ENCODE data around the gene CTNNA3.
"Not testable (repeated sequence)": the region's sequence is repeated elsewhere in the genome, so short reads cannot be mapped to it uniquely, and the experiment has no call there.

CTNNA3 gene

DNA sequence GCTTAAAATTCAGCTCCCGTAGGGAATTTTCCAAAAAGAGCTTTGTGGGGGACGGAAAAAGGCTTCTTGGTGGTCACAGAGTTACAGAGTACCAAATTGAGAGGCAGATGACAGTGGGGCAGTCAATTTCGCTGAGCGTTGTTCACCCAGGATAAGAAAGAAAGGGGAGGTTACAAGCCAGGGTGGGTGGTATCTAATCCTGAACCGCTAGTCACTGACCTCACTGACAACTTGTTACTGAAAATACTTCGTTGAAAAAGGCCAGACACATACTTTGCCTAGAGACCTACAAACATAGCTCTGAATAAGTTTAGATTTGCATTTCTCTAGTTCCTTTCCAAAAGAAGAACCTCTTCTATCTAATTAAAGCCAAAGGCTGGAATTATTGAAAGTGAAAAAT is at the start of gene CTNNA3:
CTNNA3 (minus strand) TSS at position 167 of the 400 bp plus-strand sequence.
- FAIRE-seq = no peak

DNA sequence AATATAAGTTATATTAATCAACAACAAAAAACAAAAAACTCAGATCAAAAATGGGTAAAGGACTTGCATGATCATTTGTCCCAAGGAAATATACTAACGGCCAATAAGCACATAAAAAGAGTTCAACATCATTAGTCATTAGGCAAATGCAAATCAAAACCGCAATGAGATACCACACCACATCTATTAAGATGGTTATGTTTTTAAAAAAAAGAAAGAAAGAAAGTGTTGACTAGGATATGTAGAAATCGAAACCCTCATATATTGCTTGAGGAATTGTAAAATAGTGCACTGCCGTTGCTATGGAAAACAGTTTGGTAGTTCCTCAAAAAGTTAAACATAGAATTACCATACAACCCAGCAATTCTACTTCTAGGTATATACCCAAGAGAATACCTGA is 39.4 kb upstream of the CTNNA3 start:
- FAIRE-seq = no peak

DNA sequence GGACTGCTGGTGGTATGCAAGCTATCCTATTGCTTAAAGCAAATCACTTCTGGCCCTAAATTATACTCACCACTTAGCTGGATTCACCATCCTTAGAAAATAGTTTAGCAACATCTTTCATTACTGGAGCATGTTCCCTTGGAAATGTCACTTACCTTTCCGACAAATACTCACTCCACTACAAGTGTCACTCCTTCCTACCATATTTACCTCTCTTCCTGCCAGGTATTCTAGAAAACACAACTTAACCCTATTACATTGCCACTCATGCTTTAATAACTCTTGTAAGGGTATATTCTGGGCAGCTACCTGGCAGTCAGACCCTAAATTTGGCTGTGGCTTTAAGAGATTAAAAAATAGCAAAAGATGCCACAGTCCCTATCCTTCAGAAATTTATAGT is 37.5 kb upstream of the CTNNA3 start:
- no peak for FAIRE-seq

DNA sequence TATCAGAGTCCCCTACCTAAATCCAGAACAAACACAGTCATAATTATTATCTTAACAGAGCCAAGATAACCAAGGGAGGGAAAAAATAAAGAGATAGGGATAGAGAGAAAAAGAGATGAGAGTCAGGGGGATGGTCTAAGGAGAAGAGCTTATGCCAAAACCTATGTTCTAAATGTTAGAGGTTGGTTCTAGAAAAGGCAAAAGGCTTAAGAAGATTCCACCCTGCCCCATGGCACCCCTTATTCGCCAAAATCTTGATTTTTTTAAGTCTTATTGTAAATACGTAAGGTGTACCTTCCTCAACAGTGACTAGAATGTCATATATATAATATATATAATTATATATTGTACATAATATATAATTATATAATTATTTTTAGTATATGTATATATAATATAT is 29.6 kb upstream of the CTNNA3 start:
- FAIRE-seq = no peak

DNA sequence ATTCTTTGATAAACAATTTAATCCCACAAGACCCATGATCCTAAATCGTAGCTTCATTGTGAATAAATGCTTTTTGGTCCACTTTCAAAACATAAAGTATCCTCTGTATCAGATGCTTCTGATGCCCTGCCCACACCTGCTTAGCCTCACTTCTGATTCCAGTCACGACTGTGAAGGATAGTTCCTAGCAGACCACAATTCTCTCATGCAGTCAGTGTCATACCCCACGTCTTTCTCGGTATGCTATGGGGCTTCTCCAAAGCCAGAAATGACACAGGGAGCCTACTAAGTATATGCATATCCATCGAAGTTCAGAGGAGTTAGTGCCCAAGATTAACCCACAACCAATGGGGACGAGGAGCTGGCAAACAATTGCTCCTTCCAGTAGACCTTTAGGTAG is 27.6 kb upstream of the CTNNA3 start:
- FAIRE-seq = no peak

DNA sequence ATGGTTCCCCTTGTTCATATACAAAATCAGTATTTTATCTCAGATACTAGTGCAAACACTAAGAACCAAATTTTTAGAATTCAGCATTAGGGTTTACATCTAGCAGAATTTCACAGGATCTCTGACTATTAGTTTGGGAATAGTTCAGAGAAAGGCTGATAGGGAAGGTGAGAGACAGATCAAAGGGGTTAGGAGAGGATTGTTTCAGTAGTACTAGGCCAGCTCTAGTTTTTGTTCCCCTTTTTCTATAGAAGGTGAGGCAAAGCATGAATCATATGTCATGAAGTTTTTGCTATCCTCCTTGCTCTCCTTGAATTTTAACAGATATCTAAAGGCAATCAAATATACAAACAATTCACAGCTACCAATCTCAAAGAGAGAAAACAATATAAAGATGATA is 26.1 kb upstream of the CTNNA3 start:
- no peak for FAIRE-seq

DNA sequence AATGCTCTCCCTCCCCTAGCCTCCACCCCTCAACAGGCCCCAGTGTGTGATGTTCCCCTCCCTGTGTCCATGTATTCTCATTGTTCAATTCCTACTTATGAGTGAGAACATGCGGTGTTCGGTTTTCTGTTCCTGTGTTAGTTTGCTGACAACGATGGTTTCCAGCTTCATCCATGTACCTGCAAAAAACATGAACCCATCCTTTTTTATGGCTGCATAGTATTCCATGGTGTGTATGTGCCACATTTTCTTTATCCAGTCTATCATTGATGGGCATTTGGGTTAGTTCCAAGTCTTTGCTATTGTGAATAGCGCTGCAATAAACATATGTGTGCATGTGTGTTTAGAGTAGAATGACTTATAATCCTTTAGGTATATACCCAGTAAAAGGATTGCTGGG is 20.5 kb upstream of the CTNNA3 start:
- not testable (repeated sequence) for FAIRE-seq

DNA sequence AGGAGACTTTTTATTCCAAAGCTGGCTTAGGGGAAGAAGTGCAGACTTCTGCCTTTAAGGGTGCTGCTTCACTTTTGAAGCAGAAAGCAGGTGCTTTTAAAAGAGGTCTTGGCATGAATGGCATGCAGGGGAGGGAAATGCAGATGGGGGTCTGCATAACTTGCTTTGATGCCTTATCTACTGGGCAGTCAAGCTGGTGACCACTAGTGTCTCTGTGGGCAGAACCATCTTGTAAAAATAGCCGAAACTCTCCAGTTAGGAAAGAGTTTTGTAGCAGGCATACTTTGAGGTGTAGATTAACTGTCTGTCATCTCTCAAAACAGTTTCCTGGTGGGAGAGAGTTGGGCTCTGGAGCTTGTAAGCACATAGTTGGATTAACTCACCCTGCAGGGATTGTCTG is 9.9 kb upstream of the CTNNA3 start:
- FAIRE-seq = no peak

DNA sequence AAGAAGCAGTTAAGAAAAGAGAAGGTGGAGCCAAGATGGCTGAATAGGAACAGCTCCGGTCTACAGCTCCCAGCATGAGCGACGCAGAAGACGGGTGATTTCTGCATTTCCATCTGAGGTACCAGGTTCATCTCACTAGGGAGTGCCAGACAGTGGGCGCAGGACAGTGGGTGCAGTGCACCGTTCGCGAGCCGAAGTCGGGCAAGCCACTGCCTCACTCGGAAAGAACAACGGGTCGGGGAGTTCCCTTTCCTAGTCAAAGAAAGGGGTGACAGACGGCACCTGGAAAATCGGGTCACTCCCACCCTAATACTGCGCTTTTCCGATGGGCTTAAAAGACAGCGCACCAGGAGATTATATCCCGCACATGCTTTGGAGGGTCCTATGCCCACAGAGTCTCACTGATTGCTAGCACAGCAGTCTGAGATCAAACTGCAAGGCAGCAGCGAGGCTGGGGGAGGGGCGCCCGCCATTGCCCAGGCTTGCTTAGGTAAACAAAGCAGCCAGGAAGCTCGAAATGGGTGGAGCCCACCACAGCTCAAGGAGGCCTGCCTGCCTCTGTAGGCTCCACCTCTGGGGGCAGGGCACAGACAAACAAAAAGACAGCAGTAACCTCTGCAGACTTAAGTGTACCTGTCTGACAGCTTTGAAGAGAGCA is 3.7 kb upstream of the CTNNA3 start:
- not testable (repeated sequence) for FAIRE-seq

DNA sequence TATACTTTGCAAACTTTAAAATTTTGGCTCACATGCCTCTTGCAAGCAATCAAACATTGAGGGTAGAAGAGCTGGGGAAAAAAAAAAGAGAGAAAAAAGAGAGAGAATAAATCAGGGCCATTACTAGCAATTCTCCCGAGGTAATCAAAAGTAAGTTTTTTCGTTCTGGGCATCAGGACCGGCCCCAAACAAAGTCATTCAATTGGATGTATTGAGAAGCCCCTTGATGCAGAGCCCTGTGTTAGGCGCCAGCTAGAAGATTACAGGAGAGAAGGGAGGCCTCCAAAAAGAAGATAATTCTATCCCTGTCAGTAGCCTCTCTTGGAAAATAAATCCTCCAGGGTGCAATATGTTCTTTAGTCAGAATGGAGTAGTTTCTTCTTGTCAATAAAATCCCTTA is 2.2 kb upstream of the CTNNA3 start:
- no peak for FAIRE-seq

DNA sequence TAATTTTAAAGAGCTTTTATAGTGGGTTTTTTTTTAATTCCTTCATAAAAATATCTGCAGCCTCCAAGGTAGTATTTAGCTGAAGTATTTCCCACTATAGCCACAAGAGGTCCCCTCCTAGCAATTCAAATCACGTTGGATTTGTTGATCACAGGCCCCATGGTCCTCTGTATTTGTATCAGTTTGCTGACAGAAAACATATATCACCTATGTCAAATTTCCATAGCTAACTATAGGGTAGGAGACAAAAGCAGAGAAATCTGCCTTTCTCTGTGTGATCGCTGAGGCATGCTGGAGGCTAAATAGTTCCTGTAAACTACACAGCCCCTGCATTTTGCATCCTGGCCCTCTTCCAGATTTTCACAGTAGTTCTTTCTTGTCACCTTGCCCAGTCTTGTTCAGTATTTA is 1.7 kb upstream of the CTNNA3 start:
- FAIRE-seq = no peak

DNA sequence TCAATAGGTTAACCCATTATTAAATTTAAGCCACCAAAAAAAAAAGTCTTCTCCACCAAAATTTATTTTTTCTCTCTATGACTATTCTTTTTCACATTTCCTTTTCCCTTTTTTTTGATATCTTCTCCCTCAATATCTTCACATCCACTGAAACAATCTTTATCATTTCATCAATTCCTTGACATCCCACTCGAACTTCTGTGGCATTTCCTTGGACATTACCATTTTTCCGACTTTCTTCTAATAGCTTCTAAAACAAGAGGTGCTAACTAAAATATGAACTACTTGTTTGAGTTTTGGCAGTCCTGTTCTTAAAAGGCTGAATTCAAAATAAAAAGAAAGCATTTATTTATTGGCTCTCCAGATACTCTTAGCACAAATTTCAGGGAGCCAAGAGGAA is 684 bp upstream of the CTNNA3 start:
- FAIRE-seq = no peak

DNA sequence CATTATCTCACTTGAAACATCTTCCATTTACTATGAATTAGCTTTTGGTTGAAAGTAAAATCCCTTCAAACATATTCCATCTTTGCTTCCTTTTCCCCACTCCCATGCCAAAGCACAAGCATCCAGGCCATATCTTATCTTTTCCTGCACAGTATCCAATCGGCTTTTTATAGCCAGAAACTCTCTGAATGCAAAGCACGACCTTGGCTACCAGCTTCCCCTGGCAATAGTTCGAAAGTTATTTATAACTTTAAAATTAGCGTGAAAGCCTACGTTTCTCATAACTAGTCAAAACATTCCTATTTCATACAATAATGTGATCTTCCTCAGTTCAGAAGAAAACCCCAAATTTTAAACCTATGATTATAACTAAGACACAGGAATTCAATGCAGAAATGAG is 440 bp downstream of the CTNNA3 start:
- no peak for FAIRE-seq

DNA sequence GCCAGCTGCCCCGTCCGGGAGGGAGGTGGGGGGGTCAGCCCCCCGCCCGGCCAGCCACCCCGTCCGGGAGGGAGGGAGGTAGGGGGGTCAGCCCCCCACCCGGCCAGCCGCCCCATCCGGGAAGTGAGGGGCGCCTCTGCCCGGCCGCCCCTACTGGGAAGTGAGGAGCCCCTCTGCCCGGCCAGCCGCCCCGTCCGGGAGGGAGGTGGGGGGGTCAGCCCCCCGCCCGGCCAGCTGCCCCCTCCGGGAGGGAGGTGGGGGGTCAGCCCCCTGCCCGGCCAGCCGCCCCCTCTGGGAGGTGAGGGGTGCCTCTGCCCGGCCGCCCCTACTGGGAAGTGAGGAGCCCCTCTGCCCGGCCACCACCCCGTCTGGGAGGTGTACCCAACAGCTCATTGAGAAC is 4.1 kb downstream of the CTNNA3 start:
- FAIRE-seq = not testable (repeated sequence)

DNA sequence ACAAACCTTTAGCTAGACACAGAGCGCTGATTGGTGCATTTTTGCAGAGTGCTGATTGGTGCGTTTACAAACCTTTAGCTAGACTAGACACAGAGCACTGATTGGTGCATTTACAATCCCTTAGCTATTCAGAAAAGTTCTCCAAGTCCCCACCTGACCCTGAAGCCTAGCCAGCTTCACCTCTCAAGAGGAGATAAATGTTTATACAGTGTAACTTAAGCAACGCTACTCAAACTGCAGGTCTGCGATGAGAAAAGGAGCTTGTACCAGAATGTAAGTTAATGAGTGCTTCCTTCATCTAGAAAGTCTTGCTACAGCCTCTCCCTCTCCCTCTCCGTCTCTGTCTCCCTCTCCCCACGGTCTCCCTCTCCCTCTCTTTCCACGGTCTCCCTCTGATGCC is 5.5 kb downstream of the CTNNA3 start:
- FAIRE-seq = not testable (repeated sequence)

DNA sequence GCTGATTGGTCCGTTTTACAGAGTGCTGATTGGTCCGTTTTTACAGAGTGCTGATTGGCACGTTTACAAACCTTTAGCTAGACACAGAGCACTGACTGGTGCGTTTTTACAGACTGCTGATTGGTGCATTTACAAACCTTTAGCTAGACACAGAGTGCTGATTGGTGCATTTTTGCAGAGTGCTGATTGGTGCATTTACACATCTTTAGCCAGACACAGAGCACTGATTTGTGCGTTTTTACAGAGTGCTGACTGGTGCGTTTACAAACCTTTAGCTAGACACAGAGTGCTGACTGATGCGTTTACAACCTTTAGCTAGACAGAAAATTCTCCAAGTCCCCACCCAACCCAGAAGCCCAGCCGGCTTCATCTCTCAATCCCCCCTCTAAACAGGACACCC is 11.9 kb downstream of the CTNNA3 start:
- FAIRE-seq = not testable (repeated sequence)

DNA sequence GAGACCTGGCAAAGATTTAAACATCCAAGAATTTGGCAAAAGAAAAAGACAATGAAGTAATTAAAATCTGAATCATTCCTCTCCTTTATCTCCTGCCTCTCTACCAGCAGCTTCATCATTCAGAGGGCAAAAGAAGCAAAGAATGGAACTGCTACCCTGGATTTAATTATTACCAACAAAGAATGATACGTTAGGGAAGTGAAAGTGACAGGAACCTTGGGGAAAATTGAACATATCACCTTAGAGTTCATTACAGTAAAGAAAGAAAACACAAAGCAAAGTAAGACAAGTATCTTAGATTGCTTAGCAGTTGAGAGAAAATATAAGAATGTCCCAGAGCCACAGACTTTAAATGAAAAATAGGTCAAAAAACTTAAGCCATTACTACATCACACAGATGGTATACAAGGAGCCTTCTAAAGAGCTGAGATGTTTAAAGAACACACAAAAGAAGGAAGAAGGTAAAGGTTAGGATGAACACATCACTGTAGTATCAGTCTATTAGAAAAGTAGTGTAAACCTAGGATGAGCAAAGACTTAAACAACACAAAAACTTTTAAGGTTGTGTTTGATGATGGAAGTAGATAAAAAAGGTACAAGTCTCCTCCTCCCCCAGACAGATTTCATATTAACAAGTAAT is 17.5 kb downstream of the CTNNA3 start:
- no peak for FAIRE-seq

DNA sequence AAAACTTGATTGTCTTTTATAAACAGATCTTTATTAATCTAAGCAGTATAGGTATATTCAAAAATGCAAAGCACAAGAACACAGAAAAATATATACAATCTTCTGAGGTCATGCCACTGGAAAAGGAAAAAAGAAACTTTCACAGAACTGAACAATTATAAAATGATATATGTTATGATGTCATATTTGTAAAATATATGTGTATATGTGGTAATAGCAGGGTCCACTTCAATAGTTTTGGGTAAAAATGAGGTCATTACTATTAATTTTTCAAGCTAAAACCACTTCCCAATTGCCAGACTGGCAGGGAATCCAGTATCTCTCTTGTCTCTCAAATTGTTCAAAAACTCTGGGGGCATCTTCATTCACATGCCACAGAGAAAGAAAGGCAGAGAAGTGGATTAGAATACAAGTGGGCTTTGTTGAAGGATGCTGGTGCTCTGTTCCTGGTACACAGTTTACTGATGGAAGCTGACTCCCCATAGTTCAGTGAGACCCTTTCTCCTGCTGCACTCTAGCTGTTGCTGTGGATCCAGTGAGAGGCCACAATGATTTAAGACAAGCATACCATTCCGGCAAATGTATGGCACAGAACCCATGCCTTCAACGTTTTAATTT is 19.7 kb downstream of the CTNNA3 start:
- no peak for FAIRE-seq

DNA sequence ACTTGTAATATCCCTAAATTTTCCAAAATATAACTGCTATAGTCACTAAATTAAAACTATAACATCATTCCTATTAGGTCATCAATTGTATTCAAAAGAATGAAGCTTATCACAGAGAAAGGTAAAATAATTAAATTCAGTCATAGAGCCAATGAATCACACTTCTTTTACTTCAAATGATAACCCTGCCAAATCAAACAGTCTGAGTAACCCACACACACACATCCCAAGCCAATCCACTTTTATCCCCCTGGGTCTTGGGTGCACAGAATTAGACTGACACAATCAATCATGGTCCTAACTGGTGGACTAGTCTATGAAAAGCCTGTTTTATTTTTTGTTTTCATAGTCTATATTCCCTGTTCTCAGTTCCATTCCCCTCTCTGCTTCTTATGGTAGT is 25.6 kb downstream of the CTNNA3 start:
- FAIRE-seq = no peak

DNA sequence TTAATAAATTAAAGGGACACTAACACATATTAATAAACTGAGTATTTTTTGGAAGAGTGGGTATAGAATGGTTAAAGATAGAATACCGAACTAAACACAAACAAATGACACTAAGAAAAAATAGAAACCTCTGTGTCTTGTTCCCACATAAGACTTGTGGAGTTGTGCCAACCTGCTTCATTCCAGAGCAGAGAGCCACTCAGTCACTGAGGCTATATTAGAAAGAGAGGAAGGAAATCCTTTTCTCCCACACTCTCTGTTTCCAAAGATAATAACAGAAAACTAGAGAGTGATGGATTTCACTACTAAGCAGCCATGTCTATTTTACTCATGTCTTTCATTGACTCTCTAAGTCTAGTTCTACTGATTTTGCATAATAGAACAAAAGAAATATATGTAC is 26.0 kb downstream of the CTNNA3 start:
- FAIRE-seq = no peak

DNA sequence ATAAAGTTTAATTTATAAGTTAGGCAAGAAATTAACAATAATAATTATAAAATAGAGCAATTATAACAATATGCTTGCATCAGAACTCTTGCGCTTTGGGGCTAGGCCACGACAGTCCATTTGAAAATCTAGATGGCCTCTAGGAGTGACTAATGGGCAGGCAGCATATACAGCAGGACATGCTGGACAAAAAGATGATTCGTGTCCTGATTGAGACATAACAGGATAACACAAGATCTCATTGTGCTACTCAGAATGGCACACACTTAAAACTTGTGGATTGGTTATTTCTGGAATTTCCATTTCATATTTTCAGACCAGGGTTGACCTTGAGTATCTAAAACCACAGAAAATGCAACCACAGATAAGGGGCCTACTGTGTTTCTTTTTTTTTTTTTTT is 27.5 kb downstream of the CTNNA3 start:
- FAIRE-seq = no peak

DNA sequence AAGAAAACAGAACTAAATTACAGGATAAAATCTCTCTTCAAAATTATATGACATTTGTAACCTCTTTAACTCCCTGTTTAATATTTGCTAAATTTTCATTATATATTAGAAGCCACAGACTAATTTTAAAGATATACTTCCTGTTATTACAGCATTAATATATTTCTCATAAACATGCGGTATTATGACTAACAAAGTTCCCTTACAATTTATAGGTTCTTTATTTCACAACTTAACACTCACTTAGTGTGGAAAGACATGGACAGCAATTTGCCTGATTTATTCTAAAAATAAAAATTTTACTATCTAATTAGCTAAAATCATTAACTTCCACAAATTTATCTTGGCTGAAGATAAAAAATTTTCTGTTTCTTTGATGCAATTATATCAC is 29.0 kb downstream of the CTNNA3 start:
- FAIRE-seq = peak; percentile 45

DNA sequence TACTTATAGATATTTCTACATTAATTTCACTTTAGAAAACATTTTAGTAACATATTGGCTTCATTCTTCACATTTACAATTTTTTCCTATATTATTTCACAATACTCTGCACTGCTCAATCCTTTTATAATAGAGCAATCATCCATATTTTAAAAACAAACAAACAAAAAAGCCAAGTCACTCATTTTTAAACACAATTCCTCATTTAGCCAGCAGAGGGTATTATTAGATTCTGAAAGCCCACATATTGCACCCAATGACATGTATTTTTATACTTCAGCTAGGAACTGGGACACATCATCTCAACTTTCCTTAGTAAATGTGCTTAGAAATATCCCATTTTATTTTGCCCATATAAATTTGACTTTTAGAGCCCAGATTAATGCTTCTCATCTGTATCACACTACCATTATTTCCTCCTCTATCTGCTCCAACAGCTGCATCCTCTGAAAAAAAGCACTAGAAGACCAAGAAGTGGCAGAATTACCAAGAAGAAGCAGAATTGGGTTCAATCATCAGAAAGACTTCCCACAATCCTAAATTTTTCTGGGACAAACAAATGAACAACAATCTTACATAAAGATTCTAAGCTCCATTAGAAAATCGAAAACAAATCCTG is 29.5 kb downstream of the CTNNA3 start:
- no peak for FAIRE-seq

DNA sequence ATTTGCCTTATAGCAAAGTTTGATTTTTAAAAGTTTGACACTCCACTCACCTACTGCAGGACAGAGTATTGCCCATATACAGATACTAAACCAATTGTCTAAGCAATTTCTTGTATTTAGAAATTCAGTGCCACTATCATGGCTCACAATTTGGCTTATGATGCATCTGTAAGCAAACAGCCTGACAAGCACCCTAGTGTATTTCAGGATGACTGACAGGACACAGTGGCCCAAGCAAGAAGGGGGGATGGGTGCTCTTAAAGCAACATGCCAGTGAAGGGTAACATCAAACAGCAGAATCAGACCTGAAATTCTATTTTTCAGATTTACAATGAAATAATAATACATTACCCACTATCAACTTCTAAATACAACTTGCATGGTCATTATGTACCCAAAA is 30.5 kb downstream of the CTNNA3 start:
- no peak for FAIRE-seq
